HG03558 (cell line): ENCODE data around the gene DLG2.
A peak's percentile ranks its signal among the peaks of the same experiment; 100 is the strongest.

Experiments used
- ATAC-seq: cut with Tn5 transposase; IDR thresholded peaks from one replicate; pipeline ENCODE4 v1.9.1; 2021; ENCODE audit warnings: moderate number of reproducible peaks; ENCODE audit not compliant: unreplicated experiment; ENCODE audit errors: extremely low read depth

The DLG2 gene

GRCh38 chr11:84476581-84476980, 1150.6 kb downstream of the DLG2 start:
- ATAC-seq, result no peak

GRCh38 chr11:84471501-84471900, 1155.6 kb downstream of the DLG2 start:
- no peak for ATAC-seq

- ATAC-seq, result no peak
These were observed 1158.9 kb downstream of the DLG2 start for GRCh38 chr11:84468235-84468634.

- ATAC-seq, result no peak
These were observed 1162.1 kb downstream of the DLG2 start for GRCh38 chr11:84465040-84465439.

- no peak for ATAC-seq
These were observed 1171.5 kb downstream of the DLG2 start for GRCh38 chr11:84455691-84456090.

GRCh38 chr11:84452211-84452610, 1174.9 kb downstream of the DLG2 start:
- ATAC-seq, result no peak

GRCh38 chr11:84438565-84438964, 1188.6 kb downstream of the DLG2 start:
- ATAC-seq, result no peak

- peak; percentile 71 for ATAC-seq
These were observed 1189.8 kb downstream of the DLG2 start for GRCh38 chr11:84437071-84437980.

GRCh38 chr11:84430661-84431060, 1196.5 kb downstream of the DLG2 start:
- no peak for ATAC-seq

- ATAC-seq, result no peak
These were observed 1201.5 kb downstream of the DLG2 start for GRCh38 chr11:84425673-84426072.

GRCh38 chr11:84420271-84420670, 1206.9 kb downstream of the DLG2 start:
- no peak for ATAC-seq

- ATAC-seq, result no peak
These were observed 1207.5 kb downstream of the DLG2 start for GRCh38 chr11:84419616-84420015.

GRCh38 chr11:84414920-84415319, 1212.2 kb downstream of the DLG2 start:
- ATAC-seq, result no peak

- no peak for ATAC-seq
These were observed 1213.6 kb downstream of the DLG2 start for GRCh38 chr11:84413549-84413948.

- no peak for ATAC-seq
These were observed 1214.3 kb downstream of the DLG2 start for GRCh38 chr11:84412862-84413261.

- ATAC-seq, result no peak
These were observed 1218.2 kb downstream of the DLG2 start for GRCh38 chr11:84408946-84409411.

- ATAC-seq, result no peak
These were observed 1220.1 kb downstream of the DLG2 start for GRCh38 chr11:84407091-84407490.

- no peak for ATAC-seq
These were observed 1229.0 kb downstream of the DLG2 start for GRCh38 chr11:84398017-84398626.

GRCh38 chr11:84396521-84396920, 1230.6 kb downstream of the DLG2 start:
- ATAC-seq, result no peak

- no peak for ATAC-seq
These were observed 1236.6 kb downstream of the DLG2 start for GRCh38 chr11:84390441-84391078.

GRCh38 chr11:84389696-84390095, 1237.4 kb downstream of the DLG2 start:
- ATAC-seq, result no peak
